Skeletal muscle satellite cell (primary cell): ENCODE results near the gene VWA5B2.

Experiments
- H3K27me3 ChIP-seq: 2 replicates; pipeline ENCODE4 v1.7.0; 2013; ENCODE audit warnings: low read length; ENCODE audit not compliant: control insufficient read depth, insufficient read depth
- H3K36me3 ChIP-seq: 2 replicates; pipeline ENCODE4 v1.7.0; 2013; ENCODE audit warnings: mild to moderate bottlenecking, control low read depth, low read length; ENCODE audit not compliant: insufficient read depth
- H3K4me1 ChIP-seq: 2 replicates; pipeline ENCODE4 v1.7.0; 2013; ENCODE audit warnings: low read length; ENCODE audit not compliant: control insufficient read depth, insufficient read depth
- H3K4me2 ChIP-seq: 2 replicates; pipeline ENCODE4 v1.7.0; 2013; ENCODE audit warnings: mild to moderate bottlenecking, low read length
- H3K4me3 ChIP-seq: 2 replicates; pipeline ENCODE4 v1.7.0; 2013; ENCODE audit warnings: low read length
- H3K9ac ChIP-seq: 2 replicates; pipeline ENCODE4 v1.7.0; 2013; ENCODE audit warnings: mild to moderate bottlenecking, low read depth, low read length, moderate library complexity
- H3K9me3 ChIP-seq: replicated peaks from 2 replicates; pipeline ENCODE4 v1.7.0; 2013; ENCODE audit warnings: mild to moderate bottlenecking, control low read depth, low read length

The VWA5B2 gene

DNA sequence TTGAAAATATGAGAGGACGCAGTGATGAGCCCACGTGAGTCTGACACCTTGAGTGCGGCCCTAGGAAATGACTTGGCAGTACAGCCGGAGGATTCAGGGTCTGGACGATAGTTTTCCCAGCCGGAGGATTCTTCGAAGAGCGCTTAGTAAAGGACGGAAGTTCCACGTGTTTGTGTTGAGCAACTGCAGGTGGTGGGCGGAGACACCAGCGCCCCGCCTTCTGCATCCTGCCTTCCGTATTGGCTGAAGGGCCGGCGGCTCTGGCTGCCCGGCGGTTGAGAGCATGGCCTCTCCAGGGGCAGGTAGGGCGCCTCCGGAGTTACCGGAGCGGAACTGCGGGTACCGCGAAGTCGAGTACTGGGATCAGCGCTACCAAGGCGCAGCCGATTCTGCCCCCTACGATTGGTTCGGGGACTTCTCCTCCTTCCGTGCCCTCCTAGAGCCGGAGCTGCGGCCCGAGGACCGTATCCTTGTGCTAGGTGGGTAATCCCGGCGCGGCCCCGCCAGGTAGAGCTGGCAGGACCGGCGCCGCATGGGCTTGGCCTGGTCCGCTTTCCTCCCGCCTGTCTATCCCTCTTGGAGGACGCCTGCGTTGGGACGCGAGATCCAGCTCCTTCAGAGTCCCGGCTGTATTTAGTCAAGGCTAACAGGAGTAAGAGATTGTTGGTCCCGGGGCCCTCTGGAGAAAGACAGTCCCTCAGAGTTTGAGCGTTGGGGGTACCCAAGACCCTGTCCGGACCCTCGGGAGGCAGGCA, 20.2 kb downstream of the VWA5B2 start, which contains the start of gene EEF1AKMT4:
Gene EEF1AKMT4 (plus strand): TSS at position 261 of the 755 bp plus-strand sequence. CDS start 23 bp downstream, at position 284.
- Histone ChIP-seq H3K9me3 (no peaks in the 10 kb centered on the region), H3K36me3 (peaks cover 10% of the 10 kb centered on the region), H3K4me3 (peak within 1 kb of the TSS; percentile 99), H3K4me2 (peak within 1 kb of the TSS; percentile 100), H3K9ac (peak within 1 kb of the TSS; percentile 96), H3K27me3 (no peaks in the 10 kb centered on the region), H3K4me1 (peaks cover 3% of the 10 kb centered on the region)

DNA sequence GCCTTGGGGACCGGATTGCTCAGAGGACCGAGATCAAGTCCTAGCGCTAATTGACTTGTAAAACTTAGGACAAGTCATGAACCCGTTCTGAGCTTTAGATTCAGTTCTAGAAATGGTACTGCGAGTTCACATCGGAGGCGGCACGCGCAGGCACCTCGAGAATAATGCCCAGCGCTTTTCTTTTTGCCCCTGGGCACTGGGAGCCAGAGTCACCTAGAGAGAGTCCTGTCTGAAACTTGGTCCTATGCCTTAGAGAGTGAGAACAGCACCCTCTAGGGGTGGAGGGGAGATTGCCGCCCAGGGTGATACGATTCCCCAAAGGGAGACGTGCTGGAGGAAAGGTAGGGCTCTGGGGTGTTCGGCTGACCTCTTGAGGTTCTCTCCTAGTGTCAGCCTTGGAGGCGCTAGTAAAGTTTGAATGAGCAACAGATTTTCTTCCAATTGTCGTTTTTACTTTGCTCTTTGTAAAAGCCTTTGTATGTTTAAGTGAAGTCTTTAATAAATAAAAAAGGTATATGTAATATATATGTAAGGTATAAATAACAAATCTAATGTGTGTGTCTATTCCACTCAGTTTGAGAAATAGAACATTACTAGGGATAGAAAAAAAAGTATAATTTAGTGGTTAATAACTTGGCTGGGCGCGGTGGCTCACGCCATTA, 20.9 kb downstream of the VWA5B2 start:
- peak overlapping the region; percentile 100 for H3K4me2 ChIP-seq
- peaks cover 4% of the 10 kb centered on the region for H3K36me3 ChIP-seq
- peaks cover 3% of the 10 kb centered on the region for H3K4me1 ChIP-seq
- H3K9me3 ChIP-seq = no peaks in the 10 kb centered on the region
- no peaks in the 10 kb centered on the region for H3K27me3 ChIP-seq
- H3K9ac ChIP-seq = peak overlapping the region; percentile 80
- H3K4me3 ChIP-seq = peak overlapping the region; percentile 99

DNA sequence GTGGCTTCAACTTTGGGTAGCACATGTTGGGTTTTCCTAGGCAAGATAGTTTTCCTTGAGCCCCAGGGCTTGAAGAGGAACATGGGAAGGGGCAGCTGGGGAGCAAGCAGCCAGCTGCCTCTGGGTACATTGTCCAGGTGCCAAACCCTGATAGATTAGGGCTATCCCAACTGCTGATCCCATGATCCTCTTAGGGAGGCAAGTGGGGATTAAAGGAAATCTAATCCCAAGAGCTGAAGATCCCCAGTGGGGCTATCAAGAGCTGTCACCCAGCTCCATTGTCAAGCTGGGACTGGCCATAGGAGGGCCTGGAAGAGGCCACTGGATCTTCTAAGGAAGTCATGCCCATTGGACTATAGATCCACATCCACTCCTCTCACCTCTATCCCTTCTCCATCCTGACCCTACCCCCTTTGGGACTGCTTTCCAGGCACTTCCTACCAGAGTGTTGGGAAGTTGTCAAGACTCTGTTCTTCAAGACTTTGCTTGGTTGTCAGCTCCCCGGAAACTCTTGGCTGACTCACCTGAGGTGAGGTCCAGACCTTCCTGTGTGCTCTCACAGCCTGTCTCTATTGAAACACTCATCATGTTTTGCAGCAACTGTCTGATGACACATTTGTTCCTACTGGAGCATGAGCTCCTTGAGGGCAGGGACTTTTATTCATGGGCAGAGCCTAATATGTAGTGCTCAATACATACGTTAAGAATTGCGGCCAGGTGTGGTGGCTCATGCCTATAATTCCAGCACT, 26.1 kb downstream of the VWA5B2 start:
- Histone ChIP-seq H3K36me3 (no peaks in the 10 kb centered on the region), H3K27me3 (peaks cover 8% of the 10 kb centered on the region), H3K4me1 (peaks cover 6% of the 10 kb centered on the region), H3K9me3 (no peaks in the 10 kb centered on the region), H3K4me3 (no peak overlapping the region), H3K9ac (no peak overlapping the region), H3K4me2 (no peak overlapping the region)

DNA sequence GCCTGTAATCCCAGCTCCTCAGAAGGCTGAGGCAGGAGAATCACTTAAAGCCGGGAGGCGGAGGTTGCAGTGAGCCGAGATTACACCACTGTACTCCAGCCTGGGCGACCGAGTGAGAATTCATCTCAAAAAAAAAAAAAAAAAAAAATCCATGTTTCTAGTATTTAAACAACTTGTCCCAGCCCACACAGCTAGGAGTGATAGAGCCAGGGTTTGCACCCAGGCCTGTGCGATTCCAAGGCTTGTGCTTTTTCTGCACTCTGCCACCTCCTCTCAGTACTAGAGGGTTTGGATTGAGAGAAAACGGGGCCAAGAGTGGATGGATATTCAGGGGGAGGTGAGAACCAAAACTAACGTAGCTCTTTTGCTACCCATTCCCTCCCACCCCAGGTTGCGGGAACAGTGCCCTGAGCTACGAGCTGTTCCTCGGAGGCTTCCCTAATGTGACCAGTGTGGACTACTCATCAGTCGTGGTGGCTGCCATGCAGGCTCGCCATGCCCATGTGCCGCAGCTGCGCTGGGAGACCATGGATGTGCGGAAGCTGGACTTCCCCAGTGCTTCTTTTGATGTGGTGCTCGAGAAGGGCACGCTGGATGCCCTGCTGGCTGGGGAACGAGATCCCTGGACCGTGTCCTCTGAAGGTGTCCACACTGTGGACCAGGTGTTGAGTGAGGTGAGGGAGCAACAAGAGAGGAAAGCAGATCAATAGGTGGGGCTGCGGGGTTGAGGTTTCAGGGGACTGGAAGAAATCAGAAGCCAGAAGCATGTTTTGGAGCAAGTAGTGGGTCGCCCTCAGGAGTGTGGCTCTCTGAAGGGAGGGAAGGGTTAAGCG, 27.9 kb downstream of the VWA5B2 start:
- Histone ChIP-seq H3K4me3 (no peak overlapping the region), H3K4me1 (peaks cover 19% of the 10 kb centered on the region), H3K27me3 (peaks cover 15% of the 10 kb centered on the region), H3K36me3 (no peaks in the 10 kb centered on the region), H3K9ac (no peak overlapping the region), H3K4me2 (no peak overlapping the region), H3K9me3 (no peaks in the 10 kb centered on the region)

DNA sequence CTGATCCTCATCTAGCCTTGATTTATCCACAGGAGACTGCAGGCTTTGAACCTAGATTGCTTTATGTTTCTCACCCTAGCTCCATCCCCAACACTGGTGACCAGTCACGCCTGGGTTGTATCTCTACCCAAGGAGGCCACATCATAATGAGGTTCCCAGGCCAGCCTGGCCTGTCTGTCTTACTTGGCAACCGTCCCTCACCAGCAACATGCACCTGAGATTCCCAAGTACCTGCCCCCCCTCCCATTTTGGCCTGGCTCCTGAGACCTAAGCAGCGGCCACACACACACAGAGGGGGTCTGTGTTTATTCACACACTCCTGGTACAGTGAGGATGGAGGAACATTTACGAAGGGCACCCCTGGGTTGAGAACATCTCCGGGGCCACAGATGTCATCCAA, 29.5 kb downstream of the VWA5B2 start:
- peaks cover 19% of the 10 kb centered on the region for H3K4me1 ChIP-seq
- H3K4me3 ChIP-seq = no peak overlapping the region
- peaks cover 22% of the 10 kb centered on the region for H3K27me3 ChIP-seq
- H3K9ac ChIP-seq = no peak overlapping the region
- H3K36me3 ChIP-seq = no peaks in the 10 kb centered on the region
- H3K4me2 ChIP-seq = no peak overlapping the region
- no peaks in the 10 kb centered on the region for H3K9me3 ChIP-seq

DNA sequence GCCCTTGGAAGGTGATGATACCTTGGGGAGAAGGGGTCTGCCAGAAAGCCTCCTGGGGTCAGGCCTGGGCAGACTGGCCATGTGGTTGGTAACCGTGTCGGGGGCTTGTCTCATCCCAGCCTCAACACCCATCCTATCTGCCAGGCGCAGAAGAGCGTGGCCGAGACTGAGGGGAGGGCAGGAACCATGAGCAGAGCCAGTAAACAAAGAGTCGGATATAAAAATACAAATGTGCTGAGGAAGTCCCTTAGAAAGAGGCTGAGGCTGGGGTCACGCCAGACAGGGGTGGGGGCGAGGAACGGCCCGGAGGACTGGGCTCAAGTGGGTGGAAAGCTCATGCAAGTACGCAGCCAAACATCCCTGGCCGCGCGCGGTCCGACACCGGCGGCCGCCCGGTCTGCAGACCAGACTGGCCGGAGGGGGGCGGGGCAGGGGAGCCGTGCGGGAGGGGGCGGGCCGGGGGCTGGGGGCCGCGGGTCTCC, 30.1 kb downstream of the VWA5B2 start:
- Histone ChIP-seq H3K27me3 (peaks cover 23% of the 10 kb centered on the region), H3K4me2 (no peak overlapping the region), H3K9ac (no peak overlapping the region), H3K9me3 (no peaks in the 10 kb centered on the region), H3K4me1 (peaks cover 19% of the 10 kb centered on the region), H3K4me3 (no peak overlapping the region), H3K36me3 (no peaks in the 10 kb centered on the region)

DNA sequence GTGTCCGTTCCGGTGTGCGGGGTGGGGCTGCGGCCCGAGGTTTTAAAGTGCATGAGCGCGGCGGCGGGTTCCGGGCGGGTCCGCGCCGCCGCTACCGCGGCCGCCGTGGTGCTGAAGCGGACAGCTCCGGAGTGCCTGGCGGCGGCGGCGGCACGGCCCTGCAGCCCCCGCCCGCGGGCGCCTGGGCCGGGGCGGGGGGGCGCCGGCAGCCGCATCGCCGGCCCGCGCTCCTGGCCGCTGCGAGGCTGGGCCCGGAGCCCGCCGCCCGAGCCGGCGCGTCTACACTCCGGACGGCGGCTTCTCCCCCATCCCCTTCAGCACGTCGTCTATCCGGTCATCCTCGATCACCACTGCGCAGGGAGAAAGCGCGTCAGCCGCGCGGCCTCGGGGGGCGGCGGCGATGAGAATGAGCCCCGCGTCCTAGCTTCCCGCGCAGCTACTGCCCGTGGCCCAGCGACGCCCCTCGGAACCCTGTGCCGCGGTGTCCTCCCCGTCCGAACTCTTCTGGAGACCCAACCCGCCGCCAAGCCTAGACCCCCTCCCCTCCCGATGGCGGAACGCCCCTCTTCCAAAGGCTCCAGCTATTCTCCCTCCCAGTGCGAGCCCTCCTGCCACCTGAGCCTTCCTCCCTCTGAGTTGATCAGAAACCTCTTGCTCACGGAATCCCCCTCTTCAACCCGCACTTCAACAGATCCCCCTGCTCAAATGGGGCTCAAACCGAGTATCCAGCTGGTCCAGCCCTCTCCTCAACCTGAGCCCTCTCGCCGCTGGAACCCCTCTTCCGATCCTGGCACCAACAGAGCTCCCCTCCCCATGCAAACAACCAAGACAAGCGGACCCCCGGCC, 30.7 kb downstream of the VWA5B2 start:
- Histone ChIP-seq H3K9me3 (no peaks in the 10 kb centered on the region), H3K36me3 (no peaks in the 10 kb centered on the region), H3K4me2 (peak overlapping the region; percentile 80), H3K4me3 (peak overlapping the region; percentile 65), H3K4me1 (peaks cover 19% of the 10 kb centered on the region), H3K9ac (no peak overlapping the region), H3K27me3 (peaks cover 26% of the 10 kb centered on the region)

DNA sequence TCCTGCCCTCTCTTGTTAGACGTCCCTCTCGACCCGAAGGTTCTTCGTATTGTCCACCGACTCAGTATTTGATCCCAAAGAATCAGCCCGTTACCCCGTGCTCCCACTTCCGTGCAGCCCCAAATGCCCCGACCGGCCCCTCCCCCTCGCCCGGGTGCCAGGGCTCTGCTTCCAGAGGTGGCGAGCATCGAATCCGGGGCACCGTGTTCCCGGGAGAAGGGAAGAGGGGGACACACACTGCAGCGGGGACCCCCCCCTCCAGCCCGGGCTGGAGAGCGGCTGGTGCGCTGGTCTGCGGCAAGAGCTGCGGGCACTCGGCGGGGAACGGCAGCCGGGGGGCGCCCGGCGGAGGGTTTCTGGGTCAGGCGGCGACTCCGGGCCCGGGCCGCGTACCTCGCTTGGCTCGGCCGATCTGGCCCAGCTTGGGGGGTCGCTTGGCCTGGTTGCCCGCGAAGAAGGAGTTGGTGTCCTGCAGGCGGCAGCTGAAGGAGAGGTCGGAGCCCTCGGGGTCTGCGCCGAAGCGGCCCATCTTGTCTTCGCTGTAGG, 31.4 kb downstream of the VWA5B2 start:
- Histone ChIP-seq H3K4me3 (peak overlapping the region; percentile 65), H3K9me3 (no peaks in the 10 kb centered on the region), H3K9ac (no peak overlapping the region), H3K4me1 (peaks cover 19% of the 10 kb centered on the region), H3K27me3 (peaks cover 26% of the 10 kb centered on the region), H3K4me2 (peak overlapping the region; percentile 80), H3K36me3 (no peaks in the 10 kb centered on the region)

DNA sequence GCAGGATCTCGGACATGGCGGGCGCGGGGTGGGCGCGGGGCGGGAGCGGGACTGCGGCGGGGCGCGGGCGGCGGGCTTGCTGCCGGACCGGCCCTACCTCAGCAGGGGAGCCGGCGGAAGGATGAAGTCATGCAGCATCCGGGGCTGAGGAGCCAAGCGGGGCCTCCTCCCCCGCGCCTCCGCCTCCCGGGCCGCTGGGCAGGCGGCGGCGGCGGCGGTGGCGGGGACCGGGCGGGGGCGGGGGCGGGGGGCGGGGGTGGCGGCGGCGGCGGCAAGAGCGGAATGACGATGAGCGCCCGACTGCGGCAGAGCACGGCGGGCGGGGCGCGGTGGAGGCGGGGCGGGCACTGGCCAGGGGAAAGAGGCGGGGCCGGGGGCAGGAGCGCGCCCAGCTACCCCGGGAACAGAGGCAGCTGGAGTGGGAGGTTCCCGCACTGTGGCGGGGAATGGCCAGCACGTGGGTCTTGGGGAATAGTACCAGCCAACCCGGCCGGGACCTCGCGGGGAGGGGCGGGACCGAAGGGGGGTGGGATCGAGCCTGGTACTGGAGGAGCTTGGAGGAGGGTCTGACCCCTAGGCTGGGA, 32.0 kb downstream of the VWA5B2 start, which contains the start of gene CAMK2N2:
Gene CAMK2N2 (minus strand): TSS at position 284 of the 584 bp plus-strand sequence. CDS start 268 bp downstream, at position 16.
- no peaks in the 10 kb centered on the region for H3K36me3 ChIP-seq
- H3K9ac ChIP-seq = peak within 1 kb of the TSS; percentile 3
- H3K9me3 ChIP-seq = no peaks in the 10 kb centered on the region
- peaks cover 19% of the 10 kb centered on the region for H3K4me1 ChIP-seq
- peak within 1 kb of the TSS; percentile 76 for H3K4me3 ChIP-seq
- H3K4me2 ChIP-seq = peak within 1 kb of the TSS; percentile 85
- H3K27me3 ChIP-seq = peaks cover 26% of the 10 kb centered on the region
